ENCODE data around the gene TGFB2. TPM values are rescaled to one million over a fixed set of nuclear protein-coding genes. Genes with fewer than 3 reads are reported as not detected.

Gene TGFB2
- total RNA-seq, 1 experiment from 2014 or later, result 0.34 TPM

- Histone ChIP-seq H3K27ac (ENCODE audit: low read depth, low read length) (no peak overlapping the region), H3K4me1 (ENCODE audit: control insufficient read depth in 1 of 2, insufficient read depth in 2 of 2, low read length in 2 of 2) (no peaks in the 10 kb centered on the region), H3K79me2 (ENCODE audit: insufficient read depth, low read length) (no peaks in the 10 kb centered on the region), H3K27me3 (ENCODE audit: insufficient read depth, low read length) (no peaks in the 10 kb centered on the region), H3K9me2 (ENCODE audit: insufficient read depth) (no peaks in the 10 kb centered on the region), H3K4me3 (replicated peaks in 1 of 2; ENCODE audit: low read depth in 1 of 2, low read length in 2 of 2) (no peak overlapping the region), H2AFZ (ENCODE audit: low read depth, low read length, poor library complexity, severe bottlenecking) (no peak overlapping the region), H3K36me3 (ENCODE audit: control insufficient read depth in 1 of 2, insufficient read depth in 2 of 2, low read length in 2 of 2) (no peaks in the 10 kb centered on the region), H3K9ac (ENCODE audit: low read length) (no peak overlapping the region), H3K4me2 (ENCODE audit: low read length) (no peak overlapping the region), H4K20me1 (ENCODE audit: insufficient read depth) (no peaks in the 10 kb centered on the region), H3K9me3 (ENCODE audit: control insufficient read depth in 1 of 2, insufficient read depth in 1 of 2, low read depth in 1 of 2, low read length in 2 of 2) (no peaks in the 10 kb centered on the region)
- TF ChIP-seq REST (IDR thresholded peaks at IDR 0.05; ENCODE audit: low read depth) (no peak), YY1 (IDR thresholded peaks at IDR 0.05; ENCODE audit: extremely low read depth, insufficient replicate concordance, low read depth, low read length) (no peak), POLR2AphosphoS5 (IDR thresholded peaks at IDR 0.05; ENCODE audit: low read depth, low read length) (no peak), CEBPB (IDR thresholded peaks at IDR 0.05; ENCODE audit: low read depth) (no peak), JUND (IDR thresholded peaks at IDR 0.05) (no peak), TCF7L2 (IDR thresholded peaks at IDR 0.05; ENCODE audit: borderline replicate concordance, extremely low read depth, insufficient read depth, insufficient read length) (no peak), EZH2phosphoT487 (IDR thresholded peaks at IDR 0.05; ENCODE audit: borderline replicate concordance) (no peak), RAD21 (IDR thresholded peaks at IDR 0.05; ENCODE audit: low read depth) (peak; percentile 81), EZH2 (IDR thresholded peaks at IDR 0.05) (no peak)
- TF ChIP-seq, protein P1, sequence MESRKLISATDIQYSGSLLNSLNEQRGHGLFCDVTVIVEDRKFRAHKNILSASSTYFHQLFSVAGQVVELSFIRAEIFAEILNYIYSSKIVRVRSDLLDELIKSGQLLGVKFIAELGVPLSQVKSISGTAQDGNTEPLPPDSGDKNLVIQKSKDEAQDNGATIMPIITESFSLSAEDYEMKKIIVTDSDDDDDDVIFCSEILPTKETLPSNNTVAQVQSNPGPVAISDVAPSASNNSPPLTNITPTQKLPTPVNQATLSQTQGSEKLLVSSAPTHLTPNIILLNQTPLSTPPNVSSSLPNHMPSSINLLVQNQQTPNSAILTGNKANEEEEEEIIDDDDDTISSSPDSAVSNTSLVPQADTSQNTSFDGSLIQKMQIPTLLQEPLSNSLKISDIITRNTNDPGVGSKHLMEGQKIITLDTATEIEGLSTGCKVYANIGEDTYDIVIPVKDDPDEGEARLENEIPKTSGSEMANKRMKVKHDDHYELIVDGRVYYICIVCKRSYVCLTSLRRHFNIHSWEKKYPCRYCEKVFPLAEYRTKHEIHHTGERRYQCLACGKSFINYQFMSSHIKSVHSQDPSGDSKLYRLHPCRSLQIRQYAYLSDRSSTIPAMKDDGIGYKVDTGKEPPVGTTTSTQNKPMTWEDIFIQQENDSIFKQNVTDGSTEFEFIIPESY (IDR thresholded peaks at IDR 0.05; ENCODE audit: extremely low read depth, insufficient replicate concordance, low read length), result no peak
- TF ChIP-seq, protein P2, sequence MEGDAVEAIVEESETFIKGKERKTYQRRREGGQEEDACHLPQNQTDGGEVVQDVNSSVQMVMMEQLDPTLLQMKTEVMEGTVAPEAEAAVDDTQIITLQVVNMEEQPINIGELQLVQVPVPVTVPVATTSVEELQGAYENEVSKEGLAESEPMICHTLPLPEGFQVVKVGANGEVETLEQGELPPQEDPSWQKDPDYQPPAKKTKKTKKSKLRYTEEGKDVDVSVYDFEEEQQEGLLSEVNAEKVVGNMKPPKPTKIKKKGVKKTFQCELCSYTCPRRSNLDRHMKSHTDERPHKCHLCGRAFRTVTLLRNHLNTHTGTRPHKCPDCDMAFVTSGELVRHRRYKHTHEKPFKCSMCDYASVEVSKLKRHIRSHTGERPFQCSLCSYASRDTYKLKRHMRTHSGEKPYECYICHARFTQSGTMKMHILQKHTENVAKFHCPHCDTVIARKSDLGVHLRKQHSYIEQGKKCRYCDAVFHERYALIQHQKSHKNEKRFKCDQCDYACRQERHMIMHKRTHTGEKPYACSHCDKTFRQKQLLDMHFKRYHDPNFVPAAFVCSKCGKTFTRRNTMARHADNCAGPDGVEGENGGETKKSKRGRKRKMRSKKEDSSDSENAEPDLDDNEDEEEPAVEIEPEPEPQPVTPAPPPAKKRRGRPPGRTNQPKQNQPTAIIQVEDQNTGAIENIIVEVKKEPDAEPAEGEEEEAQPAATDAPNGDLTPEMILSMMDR (IDR thresholded peaks at IDR 0.05 in 2 of 3, conservative IDR thresholded peaks at IDR 0.05 in 1 of 3; ENCODE audit: borderline replicate concordance in 1 of 3, insufficient read depth in 1 of 3, low read depth in 2 of 3, low read length in 2 of 3), result peak; percentile 61 to 73 (median 65); a peak in 5 of 6 replicates
- no peak for DNase-seq (ENCODE audit: low read depth, low spot score)
- intact Hi-C loops (cut with micrococcal nuclease), result loop anchor here (2.0 to 10.0 kb wide), 3 partner anchors 727 to 1473 kb away; no protein-coding TSS in a partner anchor
- ChIA-PET RAD21 (ENCODE audit: low non-redundant PET in 1 of 2, low total read pairs in 2 of 2, uncharacterized antibody in 2 of 2, unreplicated experiment in 2 of 2) (no interaction called here), POLR2A (no interaction called here), CTCF (interaction anchor here (0.8 to 1.8 kb wide), 9 partner anchors 9 to 1322 kb away, joined by 3 to 25 read pairs (median 5); no protein-coding TSS in a partner anchor)
- no TSS peak for BruUV-seq (replicated peaks)
- ATAC-seq, result 0 out of 2 replicates have a peak, but pooled peaks have one; percentile 36
These were observed 5.8 kb upstream of the TGFB2 start for GRCh38 chr1:218339267-218339831.
